Measurements from ENCODE around the gene SEMA3G. TPM values are rescaled to one million over a fixed set of nuclear protein-coding genes. Genes with fewer than 3 reads are reported as not detected.

The SEMA3G gene
- total RNA-seq, 1 experiment from 2014 or later: 0.32 TPM

- ChIA-PET POLR2A (no interaction called here), CTCF (no interaction called here)
- no peaks in the 10 kb centered on the region for H3K27me3 ChIP-seq (replicated peaks; ENCODE audit: control insufficient read depth, insufficient read depth, low read length)
- TF ChIP-seq, protein P1, sequence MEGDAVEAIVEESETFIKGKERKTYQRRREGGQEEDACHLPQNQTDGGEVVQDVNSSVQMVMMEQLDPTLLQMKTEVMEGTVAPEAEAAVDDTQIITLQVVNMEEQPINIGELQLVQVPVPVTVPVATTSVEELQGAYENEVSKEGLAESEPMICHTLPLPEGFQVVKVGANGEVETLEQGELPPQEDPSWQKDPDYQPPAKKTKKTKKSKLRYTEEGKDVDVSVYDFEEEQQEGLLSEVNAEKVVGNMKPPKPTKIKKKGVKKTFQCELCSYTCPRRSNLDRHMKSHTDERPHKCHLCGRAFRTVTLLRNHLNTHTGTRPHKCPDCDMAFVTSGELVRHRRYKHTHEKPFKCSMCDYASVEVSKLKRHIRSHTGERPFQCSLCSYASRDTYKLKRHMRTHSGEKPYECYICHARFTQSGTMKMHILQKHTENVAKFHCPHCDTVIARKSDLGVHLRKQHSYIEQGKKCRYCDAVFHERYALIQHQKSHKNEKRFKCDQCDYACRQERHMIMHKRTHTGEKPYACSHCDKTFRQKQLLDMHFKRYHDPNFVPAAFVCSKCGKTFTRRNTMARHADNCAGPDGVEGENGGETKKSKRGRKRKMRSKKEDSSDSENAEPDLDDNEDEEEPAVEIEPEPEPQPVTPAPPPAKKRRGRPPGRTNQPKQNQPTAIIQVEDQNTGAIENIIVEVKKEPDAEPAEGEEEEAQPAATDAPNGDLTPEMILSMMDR (IDR thresholded peaks at IDR 0.05; ENCODE audit: insufficient read depth in 1 of 2, low read depth in 1 of 2, low read length in 1 of 2, severe bottlenecking in 1 of 2, unreplicated experiment in 1 of 2): no peak
- H3K4me3 ChIP-seq (ENCODE audit: low read depth, low read length): no peak overlapping the region
- H3K9me3 ChIP-seq: no peaks in the 10 kb centered on the region
- intact Hi-C loops (cut with micrococcal nuclease; ENCODE audit: unreplicated experiment): no loop called here
- no TSS peak for BruUV-seq (replicated peaks)
- H3K27me3 Mint-ChIP-seq (ENCODE audit: insufficient read depth, unreplicated experiment): no peaks in the 10 kb centered on the region
- peaks cover 23% of the 10 kb centered on the region for H3K36me3 Mint-ChIP-seq (ENCODE audit: insufficient read depth, unreplicated experiment)
- H3K4me1 Mint-ChIP-seq (ENCODE audit: low read depth, unreplicated experiment): peaks cover 13% of the 10 kb centered on the region
- H3K4me3 Mint-ChIP-seq (ENCODE audit: unreplicated experiment): no peak overlapping the region
- peaks cover 8% of the 10 kb centered on the region; the same call in 1 of the 2 replicates for H3K36me3 ChIP-seq (ENCODE audit: control insufficient read depth, insufficient read depth, low read length)
- H3K4me1 ChIP-seq: no peaks in the 10 kb centered on the region
- DNase-seq: no peak
- no peak overlapping the region for H3K27ac Mint-ChIP-seq (ENCODE audit: unreplicated experiment)
- no peaks in the 10 kb centered on the region for H3K9me3 Mint-ChIP-seq (ENCODE audit: unreplicated experiment)
Observed at GRCh38 chr3:52404391-52404790, 40.5 kb downstream of the SEMA3G start.

DNA sequence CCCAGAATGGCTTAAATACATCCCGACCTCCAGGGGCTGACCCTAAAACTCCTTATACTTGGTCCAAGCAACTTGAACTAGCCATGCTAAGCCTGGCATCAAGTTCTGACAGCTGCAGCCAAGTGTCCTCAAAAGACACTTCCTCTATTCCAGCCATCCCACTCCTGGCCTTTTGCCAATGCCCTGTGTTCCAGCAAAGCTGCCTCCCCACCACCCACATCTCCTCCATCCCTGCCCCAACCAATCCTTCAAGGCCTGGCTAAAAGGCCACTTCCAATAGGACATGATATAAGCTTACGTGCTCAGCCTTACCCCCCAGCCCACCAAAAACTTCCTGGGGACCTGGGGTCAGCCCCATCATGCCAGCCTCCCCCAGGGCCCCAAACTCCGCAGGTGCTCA is 40.9 kb downstream of the SEMA3G start:
- Histone ChIP-seq H3K4me3 (ENCODE audit: low read depth, low read length) (no peak overlapping the region), H3K4me1 (no peaks in the 10 kb centered on the region), H3K27me3 (replicated peaks; ENCODE audit: control insufficient read depth, insufficient read depth, low read length) (no peaks in the 10 kb centered on the region), H3K36me3 (ENCODE audit: control insufficient read depth, insufficient read depth, low read length) (peaks cover 8% of the 10 kb centered on the region; the same call in 1 of the 2 replicates), H3K9me3 (no peaks in the 10 kb centered on the region)
- ChIA-PET POLR2A (no interaction called here), CTCF (no interaction called here)
- Mint-ChIP-seq H3K27me3 (ENCODE audit: insufficient read depth, unreplicated experiment) (no peaks in the 10 kb centered on the region), H3K36me3 (ENCODE audit: insufficient read depth, unreplicated experiment) (peaks cover 24% of the 10 kb centered on the region), H3K4me1 (ENCODE audit: low read depth, unreplicated experiment) (peaks cover 10% of the 10 kb centered on the region), H3K9me3 (ENCODE audit: unreplicated experiment) (no peaks in the 10 kb centered on the region), H3K27ac (ENCODE audit: unreplicated experiment) (no peak overlapping the region), H3K4me3 (ENCODE audit: unreplicated experiment) (no peak overlapping the region)
- intact Hi-C loops (cut with micrococcal nuclease; ENCODE audit: unreplicated experiment): no loop called here
- BruUV-seq (replicated peaks): no TSS peak
- no peak for DNase-seq
- TF ChIP-seq, protein P1 (IDR thresholded peaks at IDR 0.05; ENCODE audit: insufficient read depth in 1 of 2, low read depth in 1 of 2, low read length in 1 of 2, severe bottlenecking in 1 of 2, unreplicated experiment in 1 of 2): no peak

GRCh38 chr3:52403271-52403841 is 41.5 kb downstream of the SEMA3G start:
- H3K4me1 Mint-ChIP-seq (ENCODE audit: low read depth, unreplicated experiment): peaks cover 4% of the 10 kb centered on the region
- ChIA-PET CTCF (no interaction called here), POLR2A (no interaction called here)

More at GRCh38 chr3:52403271-52403841, 41.5 kb downstream of the SEMA3G start:
- TF ChIP-seq, protein P1 (IDR thresholded peaks at IDR 0.05; ENCODE audit: insufficient read depth in 1 of 2, low read depth in 1 of 2, low read length in 1 of 2, severe bottlenecking in 1 of 2, unreplicated experiment in 1 of 2): no peak
- DNase-seq: no peak
- no peaks in the 10 kb centered on the region for H3K27me3 ChIP-seq (replicated peaks; ENCODE audit: control insufficient read depth, insufficient read depth, low read length)
- H3K4me1 ChIP-seq: no peaks in the 10 kb centered on the region
- peaks cover 8% of the 10 kb centered on the region; the same call in 1 of the 2 replicates for H3K36me3 ChIP-seq (ENCODE audit: control insufficient read depth, insufficient read depth, low read length)
- BruUV-seq (replicated peaks): no TSS peak
- intact Hi-C loops (cut with micrococcal nuclease; ENCODE audit: unreplicated experiment): no loop called here
- no peak overlapping the region for H3K4me3 ChIP-seq (ENCODE audit: low read depth, low read length)
- Mint-ChIP-seq H3K27me3 (ENCODE audit: insufficient read depth, unreplicated experiment) (no peaks in the 10 kb centered on the region), H3K27ac (ENCODE audit: unreplicated experiment) (no peak overlapping the region), H3K9me3 (ENCODE audit: unreplicated experiment) (no peaks in the 10 kb centered on the region), H3K4me3 (ENCODE audit: unreplicated experiment) (no peak overlapping the region), H3K36me3 (ENCODE audit: insufficient read depth, unreplicated experiment) (peaks cover 25% of the 10 kb centered on the region)
- H3K9me3 ChIP-seq: no peaks in the 10 kb centered on the region
